A673 (cell line): Measurements from ENCODE around the gene SPO11. TPM values are rescaled to one million over a fixed set of nuclear protein-coding genes. Genes with fewer than 3 reads are reported as not detected.

ENCODE experiments used
- BruUV-seq: library from RNA; stranded (reverse); fragments of 400-500 nt; replicated peaks from 2 replicates; lab custom pipeline; 2021; lab: Mats Ljungman, UMichigan
- CTCF ChIA-PET: fragments of 300-600 bp; sonication (Branson Sonifier 250); formaldehyde crosslinking; loops from one replicate; lab custom pipeline; 2022; ENCODE audit warnings: antibody characterized with exemption; lab: Charles Lee
- POLR2A ChIA-PET: fragments of 300-600 bp; sonication (Branson Sonifier 250); formaldehyde crosslinking; loops from one replicate; lab custom pipeline; 2022; ENCODE audit warnings: antibody characterized with exemption; ENCODE audit not compliant: low non-redundant PET; lab: Charles Lee
- DNase-seq: peaks from one replicate; pipeline ENCODE4 v3.0.0-alpha.2; 2015; ENCODE audit warnings: low spot score
- H3K27ac ChIP-seq: fragments of 200-600 bp; sonication (generic); 2 replicates; pipeline ENCODE4 v1.5.1; 2016; ENCODE audit warnings: mixed run types, low read depth, mild to moderate bottlenecking, mixed read lengths, antibody characterized with exemption, low read length; ENCODE audit not compliant: poor library complexity, severe bottlenecking
- H3K27me3 ChIP-seq: fragments of 200-600 bp; sonication (generic); replicated peaks from 2 replicates; pipeline ENCODE4 v1.6.1; 2017; ENCODE audit warnings: mixed run types, low read depth, mild to moderate bottlenecking, mixed read lengths, antibody characterized with exemption, low read length; ENCODE audit not compliant: insufficient read depth, poor library complexity
- H3K36me3 ChIP-seq: fragments of 200-600 bp; sonication (generic); 2 replicates; pipeline ENCODE4 v1.6.1; 2016; ENCODE audit warnings: mixed run types, mild to moderate bottlenecking, mixed read lengths, antibody characterized with exemption, low read length; ENCODE audit not compliant: insufficient read depth, poor library complexity, severe bottlenecking
- H3K4me1 ChIP-seq: fragments of 200-600 bp; sonication (generic); 2 replicates; pipeline ENCODE4 v1.6.1; 2017; ENCODE audit warnings: mixed run types, mild to moderate bottlenecking, mixed read lengths, antibody characterized with exemption, low read length; ENCODE audit not compliant: insufficient read depth, poor library complexity, severe bottlenecking
- H3K4me3 ChIP-seq: fragments of 200-600 bp; sonication (generic); 2 replicates; pipeline ENCODE4 v1.5.1; 2016; ENCODE audit warnings: low read depth, mixed run types, mild to moderate bottlenecking, mixed read lengths, low read length; ENCODE audit not compliant: poor library complexity, severe bottlenecking
- H3K9me3 ChIP-seq: fragments of 200-600 bp; sonication (generic); 2 replicates; pipeline ENCODE4 v1.6.1; 2016; ENCODE audit warnings: mixed run types, low read depth, mild to moderate bottlenecking, mixed read lengths, antibody characterized with exemption, low read length; ENCODE audit not compliant: poor library complexity, severe bottlenecking
- CTCF ChIP-seq: fragments of 300-800, 200-600 bp; sonication (generic); conservative IDR thresholded peaks from 2 replicates; pipeline ENCODE4 v1.5.1; 2017; ENCODE audit warnings: low read depth, mild to moderate bottlenecking, antibody characterized with exemption, low read length, moderate library complexity, mixed read lengths
- EZH2 ChIP-seq: fragments of 200-600 bp; sonication (generic); IDR thresholded peaks from 2 replicates; pipeline ENCODE4 v1.6.1; 2017; ENCODE audit warnings: borderline replicate concordance, low read depth, mild to moderate bottlenecking, mixed read lengths, antibody characterized with exemption, low read length; ENCODE audit not compliant: poor library complexity, severe bottlenecking
- intact Hi-C: fragments of 100-400 bp; cut with micrococcal nuclease; formaldehyde crosslinking; loops from one replicate; pipeline ENCODE4 v1.10.0; 2022; ENCODE audit not compliant: unreplicated experiment
- total RNA-seq: library from RNA; stranded (reverse); gene quantifications from 2 replicates; pipeline ENCODE4 v1.2.3, GENCODE V29; 2021

SPO11 gene
- total RNA-seq, 1 experiment from 2014 or later = not detected

- Histone ChIP-seq H3K27ac (no peak overlapping the region), H3K9me3 (no peaks in the 10 kb centered on the region), H3K4me3 (peak overlapping the region; percentile 84), H3K36me3 (no peaks in the 10 kb centered on the region), H3K4me1 (no peaks in the 10 kb centered on the region), H3K27me3 (no peaks in the 10 kb centered on the region)
- intact Hi-C loops = loop anchor here (5.0 kb wide), 1 partner anchor 800 kb away; no protein-coding TSS in a partner anchor
- POLR2A ChIA-PET = no interaction called here
- DNase-seq = no peak
- no TSS peak for BruUV-seq
- CTCF ChIA-PET = no interaction called here
- no peak for TF ChIP-seq CTCF
- TF ChIP-seq EZH2 = no peak
Measured at GRCh38 chr20:57352305-57352704, 22.7 kb downstream of the SPO11 start.

DNA sequence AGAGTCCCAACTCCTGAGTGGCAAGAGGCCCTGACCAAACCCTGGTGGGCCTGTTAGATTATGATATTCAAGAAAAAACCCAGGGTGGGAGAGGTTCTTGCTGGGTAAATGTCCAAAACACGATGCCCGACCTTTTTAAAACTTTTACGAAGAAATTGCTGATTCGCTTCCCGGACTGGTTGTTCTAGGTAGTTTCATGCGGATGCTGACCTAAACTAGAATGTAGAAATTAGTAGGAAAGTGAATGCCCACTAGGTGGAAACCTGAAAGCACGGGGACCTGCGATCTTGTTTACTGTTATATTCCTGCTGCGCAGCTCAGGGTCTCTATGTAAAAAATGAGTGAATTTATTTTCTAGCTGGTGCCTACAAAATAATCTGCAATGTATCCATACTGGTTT lies 23.7 kb downstream of the SPO11 start:
- no peaks in the 10 kb centered on the region for H3K36me3 ChIP-seq
- intact Hi-C loops = loop anchor here (5.0 kb wide), 1 partner anchor 801 kb away; no protein-coding TSS in a partner anchor
- H3K4me1 ChIP-seq = no peaks in the 10 kb centered on the region
- no peaks in the 10 kb centered on the region for H3K27me3 ChIP-seq
- ChIA-PET CTCF (no interaction called here), POLR2A (interaction anchor here (0.6 kb wide), 1 partner anchor 13 kb away, joined by 3 read pairs; no protein-coding TSS in a partner anchor)
- H3K27ac ChIP-seq = no peak overlapping the region
- H3K9me3 ChIP-seq = no peaks in the 10 kb centered on the region
- H3K4me3 ChIP-seq = no peak overlapping the region
- BruUV-seq = no TSS peak
- TF ChIP-seq CTCF = no peak
- TF ChIP-seq EZH2 = no peak
- DNase-seq = no peak

GRCh38 chr20:57361517-57361916 lies 31.9 kb downstream of the SPO11 start:
- Histone ChIP-seq H3K9me3 (no peaks in the 10 kb centered on the region), H3K27ac (no peak overlapping the region), H3K36me3 (peaks cover 35% of the 10 kb centered on the region), H3K27me3 (no peaks in the 10 kb centered on the region), H3K4me1 (no peaks in the 10 kb centered on the region), H3K4me3 (no peak overlapping the region)
- BruUV-seq = no TSS peak
- ChIA-PET POLR2A (no interaction called here), CTCF (no interaction called here)
- no peak for DNase-seq
- TF ChIP-seq CTCF (no peak), EZH2 (no peak)
- intact Hi-C loops = no loop called here
